GM12891 (cell line): ENCODE data around the gene HID1.

Experiments
- POLR2A ChIP-seq: IDR thresholded peaks from 2 replicates; pipeline ENCODE4 v1.6.1; 2011; ENCODE audit warnings: low read depth, low read length, control low read depth
- TAF1 ChIP-seq: IDR thresholded peaks from 2 replicates; pipeline ENCODE4 v1.6.1; 2011; ENCODE audit warnings: low read depth, low read length, control low read depth

DNA sequence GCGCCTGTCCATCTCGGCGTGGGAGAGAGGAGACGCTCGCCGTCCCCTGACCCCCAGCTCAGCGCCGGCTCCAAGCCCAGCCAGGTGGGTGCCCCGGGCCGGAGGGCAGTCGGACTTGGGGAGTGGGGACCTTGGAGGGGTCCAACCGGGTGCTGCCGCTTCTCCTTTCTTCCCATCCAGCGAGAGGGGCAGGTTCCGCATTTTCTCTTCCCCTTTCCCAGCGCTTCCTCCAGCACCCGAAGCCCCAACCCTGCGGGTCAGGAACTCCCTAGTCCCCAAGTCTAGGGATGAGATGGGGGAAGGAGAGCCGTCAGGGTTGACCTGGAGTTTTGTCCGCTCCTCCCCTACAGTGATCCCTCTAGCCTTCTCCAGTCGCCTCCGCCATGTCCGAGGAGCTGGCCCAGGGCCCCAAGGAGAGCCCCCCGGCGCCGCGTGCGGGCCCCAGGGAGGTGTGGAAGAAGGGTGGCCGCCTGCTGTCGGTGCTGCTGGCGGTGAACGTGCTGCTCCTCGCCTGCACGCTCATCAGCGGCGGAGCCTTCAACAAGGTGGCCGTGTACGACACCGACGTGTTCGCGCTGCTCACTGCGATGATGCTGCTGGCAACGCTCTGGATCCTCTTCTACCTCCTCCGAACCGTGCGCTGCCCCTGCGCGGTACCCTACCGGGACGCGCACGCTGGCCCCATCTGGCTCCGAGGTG, 48.2 kb downstream of the HID1 start, which contains the start of gene OTOP2:
- no peak for TF ChIP-seq TAF1
- no peak for TF ChIP-seq POLR2A
